ENCODE data around the gene GABRB1.

The GABRB1 gene

DNA sequence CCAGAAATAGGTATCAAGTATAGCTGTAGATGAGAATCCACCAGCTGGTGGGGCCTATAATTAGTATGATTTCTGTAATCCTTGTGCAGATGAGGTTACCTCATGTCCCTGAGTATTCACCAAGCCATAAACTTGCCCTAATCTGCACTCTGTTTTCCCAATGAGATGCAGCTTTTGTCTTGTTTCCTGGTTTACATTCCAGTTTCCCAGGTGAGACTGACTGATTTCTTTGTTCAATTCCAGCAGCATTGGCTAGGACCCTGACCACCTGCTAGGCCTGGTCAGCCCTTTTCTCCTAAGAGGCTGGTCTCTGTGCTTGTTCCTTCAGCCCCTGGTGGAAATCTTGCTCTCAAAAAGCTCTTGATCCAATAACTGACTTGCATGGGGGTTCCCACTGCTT is 44.6 kb downstream of the GABRB1 start:
- TF ChIP-seq CTCF (IDR thresholded peaks at IDR 0.05; ENCODE audit: borderline replicate concordance, insufficient read depth, low read depth, low read length), result no peak
- no peak overlapping the region for H3K4me3 ChIP-seq (ENCODE audit: low read depth, low read length)

DNA sequence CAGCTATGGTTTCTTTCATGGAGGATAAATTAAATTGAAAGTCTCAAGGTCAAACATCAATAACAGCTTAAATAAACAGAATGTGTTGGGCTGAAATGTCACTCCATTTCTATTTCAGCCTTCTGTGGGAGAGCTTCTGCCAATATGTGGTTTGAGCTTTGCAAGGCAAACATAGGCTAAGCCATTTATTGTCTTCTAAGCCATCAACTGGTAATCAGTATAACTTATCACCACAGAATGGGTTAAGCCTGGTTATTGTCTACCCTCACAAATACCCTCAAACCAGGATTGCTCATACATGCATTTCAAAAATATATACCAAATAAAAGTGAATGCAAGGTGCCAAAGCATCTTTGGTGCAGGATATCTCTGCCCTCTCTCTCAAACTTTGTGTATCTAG is 52.7 kb downstream of the GABRB1 start:
- no peak for TF ChIP-seq CTCF (IDR thresholded peaks at IDR 0.05; ENCODE audit: borderline replicate concordance, insufficient read depth, low read depth, low read length)
- H3K4me3 ChIP-seq (ENCODE audit: low read depth, low read length), result no peak overlapping the region

DNA sequence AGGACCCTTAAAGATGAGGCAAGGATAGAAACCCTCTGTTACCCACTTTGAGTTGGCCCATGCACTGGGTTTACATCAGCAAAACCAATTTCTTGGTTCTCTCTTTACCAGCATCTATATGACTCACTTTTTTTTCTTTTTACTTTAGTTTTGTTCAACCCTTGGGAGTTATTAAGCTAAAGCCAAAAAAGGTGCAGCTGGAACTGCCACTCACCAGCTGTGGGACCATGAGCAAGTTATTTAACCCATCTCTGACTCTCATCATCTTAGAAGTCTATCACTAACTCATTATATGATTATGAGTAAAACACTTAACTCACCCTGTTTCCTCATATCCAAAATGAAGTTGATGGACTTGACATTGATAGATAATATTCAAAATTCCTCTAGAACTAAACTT is 53.4 kb downstream of the GABRB1 start:
- no peak overlapping the region for H3K4me3 ChIP-seq (ENCODE audit: low read depth, low read length)

GRCh38 chr4:47088298-47088697 is 56.9 kb downstream of the GABRB1 start:
- no peak overlapping the region for H3K4me3 ChIP-seq (ENCODE audit: low read depth, low read length)
- no peak for TF ChIP-seq CTCF (IDR thresholded peaks at IDR 0.05; ENCODE audit: borderline replicate concordance, insufficient read depth, low read depth, low read length)

More for the DNA sequence above, 53.4 kb downstream of the GABRB1 start:
- TF ChIP-seq CTCF (IDR thresholded peaks at IDR 0.05; ENCODE audit: borderline replicate concordance, insufficient read depth, low read depth, low read length), result no peak

- no peak overlapping the region for H3K4me3 ChIP-seq (ENCODE audit: low read depth, low read length)
- TF ChIP-seq CTCF (IDR thresholded peaks at IDR 0.05; ENCODE audit: borderline replicate concordance, insufficient read depth, low read depth, low read length), result no peak
Measured at GRCh38 chr4:47095884-47096283, 64.5 kb downstream of the GABRB1 start.

- TF ChIP-seq CTCF (IDR thresholded peaks at IDR 0.05; ENCODE audit: borderline replicate concordance, insufficient read depth, low read depth, low read length), result no peak
- H3K4me3 ChIP-seq (ENCODE audit: low read depth, low read length), result no peak overlapping the region
Measured at GRCh38 chr4:47101453-47101852, 70.1 kb downstream of the GABRB1 start.

GRCh38 chr4:47104986-47105385 is 73.6 kb downstream of the GABRB1 start:
- no peak for TF ChIP-seq CTCF (IDR thresholded peaks at IDR 0.05; ENCODE audit: borderline replicate concordance, insufficient read depth, low read depth, low read length)

More at GRCh38 chr4:47104986-47105385, 73.6 kb downstream of the GABRB1 start:
- no peak overlapping the region for H3K4me3 ChIP-seq (ENCODE audit: low read depth, low read length)

Measured in GM12875 (cell line).